OCI-LY1 (cell line): Measurements from ENCODE around the gene TNRC6C.

Experiments
- H2AFZ ChIP-seq: fragments of 200-600 bp; sonication (generic), shearing (Covaris generic); 2 replicates; pipeline ENCODE4 v1.6.0; 2014; ENCODE audit warnings: antibody characterized with exemption, mild to moderate bottlenecking, low read length
- H3F3A ChIP-seq: fragments of 200-600 bp; sonication (generic), shearing (Covaris generic); 2 replicates; pipeline ENCODE4 v1.6.0; 2014; ENCODE audit warnings: mild to moderate bottlenecking, antibody characterized with exemption, low read length, moderate library complexity; ENCODE audit not compliant: insufficient read depth
- H3K27ac ChIP-seq: fragments of 200-600 bp; sonication (generic); 2 replicates; pipeline ENCODE4 v1.5.1; 2014; ENCODE audit warnings: low read length, mixed run types, mild to moderate bottlenecking, low read depth; ENCODE audit not compliant: poor library complexity, severe bottlenecking
- H3K27me3 ChIP-seq: fragments of 200-600 bp; sonication (generic); 2 replicates; pipeline ENCODE4 v1.6.0; 2014; ENCODE audit warnings: antibody characterized with exemption, mild to moderate bottlenecking, low read length, moderate library complexity; ENCODE audit not compliant: insufficient read depth
- H3K36me3 ChIP-seq: fragments of 200-600 bp; sonication (generic); 2 replicates; pipeline ENCODE4 v1.6.1; 2014; ENCODE audit warnings: mild to moderate bottlenecking, antibody characterized with exemption, low read length, moderate library complexity, mixed read lengths; ENCODE audit not compliant: insufficient read depth
- H3K4me1 ChIP-seq: fragments of 200-600 bp; sonication (generic); 2 replicates; pipeline ENCODE4 v1.5.1; 2014; ENCODE audit warnings: mild to moderate bottlenecking, low read length, moderate library complexity; ENCODE audit not compliant: insufficient read depth, severe bottlenecking
- H3K4me2 ChIP-seq: fragments of 200-600 bp; sonication (generic), shearing (Covaris generic); 2 replicates; pipeline ENCODE4 v1.6.1; 2014; ENCODE audit warnings: low read length
- H3K4me3 ChIP-seq: fragments of 200-600 bp; sonication (generic); 2 replicates; pipeline ENCODE4 v1.5.1; 2014; ENCODE audit warnings: low read length, low read depth, mild to moderate bottlenecking, mixed read lengths; ENCODE audit not compliant: poor library complexity, severe bottlenecking
- H3K79me2 ChIP-seq: fragments of 200-600 bp; shearing (Covaris generic); 2 replicates; pipeline ENCODE4 v1.6.1; 2016; ENCODE audit warnings: mixed run types, low read length, mixed read lengths; ENCODE audit not compliant: insufficient read depth
- H3K9ac ChIP-seq: fragments of 200-600 bp; sonication (generic), shearing (Covaris generic); 2 replicates; pipeline ENCODE4 v1.6.1; 2014; ENCODE audit warnings: mild to moderate bottlenecking, low read length, mixed read lengths
- H3K9me2 ChIP-seq: fragments of 200-600 bp; sonication (generic), shearing (Covaris generic); 2 replicates; pipeline ENCODE4 v1.6.1; 2014; ENCODE audit warnings: low read depth, mild to moderate bottlenecking, low read length, mixed read lengths
- H3K9me3 ChIP-seq: fragments of 200-600 bp; shearing (Covaris generic); 2 replicates; pipeline ENCODE4 v1.6.1; 2014; ENCODE audit warnings: low read length, mixed read lengths
- H4K20me1 ChIP-seq: fragments of 200-600 bp; sonication (generic), shearing (Covaris generic); 2 replicates; pipeline ENCODE4 v1.6.0; 2016; ENCODE audit warnings: mild to moderate bottlenecking, low read length; ENCODE audit not compliant: insufficient read depth
- EZH2 ChIP-seq: fragments of 200-600 bp; sonication (generic), shearing (Covaris generic); IDR thresholded peaks from 2 replicates; pipeline ENCODE4 v1.8.0; 2017; ENCODE audit warnings: borderline replicate concordance, mixed run types, mild to moderate bottlenecking, antibody characterized with exemption, low read length, moderate library complexity, mixed read lengths
- TF ChIP-seq, protein P1 (sequence below): fragments of 200-600 bp; sonication (generic), shearing (Covaris generic); IDR thresholded peaks from 2 replicates; pipeline ENCODE4 v1.5.1; 2017; ENCODE audit warnings: mild to moderate bottlenecking, antibody characterized with exemption, low read length, moderate library complexity, mixed read lengths

TNRC6C gene

DNA sequence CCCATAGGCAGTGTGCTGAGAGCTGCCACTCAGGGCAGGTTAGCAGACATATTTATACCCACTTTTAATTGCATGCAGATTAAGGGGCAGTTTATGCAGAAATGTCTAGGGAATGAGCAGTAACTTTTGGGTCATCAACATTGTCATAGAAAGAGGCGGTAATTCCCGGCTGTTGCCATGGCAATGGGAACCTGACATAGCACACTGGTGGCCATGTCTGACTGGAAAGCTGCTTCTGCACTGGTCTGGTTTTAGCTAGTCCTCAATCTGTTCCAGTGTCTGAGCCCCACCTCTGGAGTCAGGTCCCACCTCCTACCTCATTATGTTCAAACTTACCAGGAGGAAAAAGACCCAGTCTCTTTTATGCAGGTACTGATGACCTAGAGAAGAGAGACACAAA is 31.5 kb upstream of the TNRC6C start:
- no peaks in the 10 kb centered on the region for H3K4me1 ChIP-seq
- H3K9me2 ChIP-seq = no peaks in the 10 kb centered on the region
- H3K27me3 ChIP-seq = peaks cover 14% of the 10 kb centered on the region; the same call in 1 of the 2 replicates
- H3K79me2 ChIP-seq = no peaks in the 10 kb centered on the region
- H3K27ac ChIP-seq = no peak overlapping the region
- no peak overlapping the region for H3K4me3 ChIP-seq
- TF ChIP-seq, protein P1, sequence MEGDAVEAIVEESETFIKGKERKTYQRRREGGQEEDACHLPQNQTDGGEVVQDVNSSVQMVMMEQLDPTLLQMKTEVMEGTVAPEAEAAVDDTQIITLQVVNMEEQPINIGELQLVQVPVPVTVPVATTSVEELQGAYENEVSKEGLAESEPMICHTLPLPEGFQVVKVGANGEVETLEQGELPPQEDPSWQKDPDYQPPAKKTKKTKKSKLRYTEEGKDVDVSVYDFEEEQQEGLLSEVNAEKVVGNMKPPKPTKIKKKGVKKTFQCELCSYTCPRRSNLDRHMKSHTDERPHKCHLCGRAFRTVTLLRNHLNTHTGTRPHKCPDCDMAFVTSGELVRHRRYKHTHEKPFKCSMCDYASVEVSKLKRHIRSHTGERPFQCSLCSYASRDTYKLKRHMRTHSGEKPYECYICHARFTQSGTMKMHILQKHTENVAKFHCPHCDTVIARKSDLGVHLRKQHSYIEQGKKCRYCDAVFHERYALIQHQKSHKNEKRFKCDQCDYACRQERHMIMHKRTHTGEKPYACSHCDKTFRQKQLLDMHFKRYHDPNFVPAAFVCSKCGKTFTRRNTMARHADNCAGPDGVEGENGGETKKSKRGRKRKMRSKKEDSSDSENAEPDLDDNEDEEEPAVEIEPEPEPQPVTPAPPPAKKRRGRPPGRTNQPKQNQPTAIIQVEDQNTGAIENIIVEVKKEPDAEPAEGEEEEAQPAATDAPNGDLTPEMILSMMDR = no peak
- TF ChIP-seq EZH2 = no peak
- no peak overlapping the region for H2AFZ ChIP-seq
- no peaks in the 10 kb centered on the region for H3F3A ChIP-seq
- H3K36me3 ChIP-seq = no peaks in the 10 kb centered on the region
- no peaks in the 10 kb centered on the region for H4K20me1 ChIP-seq
- H3K9ac ChIP-seq = no peak overlapping the region
- no peak overlapping the region for H3K4me2 ChIP-seq
- no peaks in the 10 kb centered on the region for H3K9me3 ChIP-seq

DNA sequence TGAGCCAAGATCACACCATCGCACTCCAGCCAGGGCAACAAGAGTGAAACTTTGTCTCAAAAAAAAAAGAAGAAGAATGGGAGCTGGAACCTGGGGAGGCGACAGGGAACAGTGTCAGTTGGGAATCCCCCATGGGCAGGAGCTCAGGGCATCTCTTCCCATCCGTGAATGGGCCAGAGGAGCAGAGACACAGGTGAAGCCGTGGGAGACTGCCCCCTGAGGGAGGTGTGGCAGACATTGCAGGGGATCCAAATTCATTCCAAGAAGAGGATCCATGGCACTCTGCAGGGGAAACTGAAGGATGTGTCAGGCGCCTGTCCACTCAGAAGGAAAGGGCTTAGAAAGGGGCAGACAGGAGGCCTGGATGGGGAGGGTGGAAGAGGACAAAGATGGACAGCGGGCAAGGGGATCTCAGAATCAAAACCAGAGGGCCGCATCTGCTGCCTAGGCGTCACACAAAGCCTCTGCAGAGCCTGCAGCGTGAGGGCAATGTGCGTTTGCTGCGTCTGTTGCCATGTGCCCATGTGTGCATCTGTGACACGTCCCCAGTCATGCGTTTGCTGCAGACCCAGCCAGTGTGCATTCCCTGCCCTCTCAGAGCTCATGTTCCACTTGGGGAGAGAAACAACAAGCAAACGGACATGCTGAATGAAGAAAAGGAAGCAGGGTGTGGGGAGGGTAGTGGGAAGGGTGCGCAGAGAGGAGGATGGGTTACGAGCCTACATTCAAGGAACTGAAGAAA is 30.6 kb upstream of the TNRC6C start:
- Histone ChIP-seq H3K4me3 (no peak overlapping the region), H3K27ac (no peak overlapping the region), H3K36me3 (no peaks in the 10 kb centered on the region), H3K4me2 (no peak overlapping the region), H3K27me3 (peaks cover 14% of the 10 kb centered on the region), H2AFZ (no peak overlapping the region), H3K4me1 (no peaks in the 10 kb centered on the region), H3K9me2 (no peaks in the 10 kb centered on the region), H4K20me1 (no peaks in the 10 kb centered on the region), H3K9ac (no peak overlapping the region), H3F3A (no peaks in the 10 kb centered on the region), H3K9me3 (no peaks in the 10 kb centered on the region), H3K79me2 (no peaks in the 10 kb centered on the region)
- no peak for TF ChIP-seq EZH2
- TF ChIP-seq, protein P1 = no peak

DNA sequence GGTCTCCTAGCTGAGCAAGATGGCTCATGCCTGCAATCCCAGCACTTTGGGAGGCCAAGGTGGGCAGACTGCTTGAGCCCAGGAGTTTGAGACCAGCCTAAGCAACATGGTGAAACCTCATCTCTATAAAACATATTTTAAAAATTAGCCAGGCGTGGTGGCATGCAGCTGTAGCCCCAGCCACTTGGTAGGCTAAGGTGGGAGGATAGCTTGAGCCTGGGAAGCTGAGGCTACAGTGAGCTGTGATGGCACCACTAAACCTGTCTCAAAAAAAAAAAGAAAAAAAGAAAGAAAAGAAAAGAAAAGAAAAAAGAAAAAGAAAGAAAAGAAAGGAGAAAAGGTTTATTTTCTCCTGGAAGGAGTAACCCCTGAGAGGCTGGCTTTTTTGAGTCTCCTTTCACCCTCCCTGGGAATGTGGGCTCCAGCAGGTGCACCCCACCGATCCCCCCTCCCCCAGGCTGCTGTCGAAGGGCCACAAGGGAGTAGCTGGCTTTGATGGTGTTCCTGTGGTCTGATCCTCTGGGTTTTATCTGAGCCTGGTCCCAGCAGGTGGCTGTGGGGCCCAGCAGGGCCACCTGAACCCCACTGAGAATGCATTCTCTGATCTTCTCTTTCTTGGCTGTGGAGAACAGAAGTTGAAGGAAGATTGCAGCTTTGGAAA is 29.9 kb upstream of the TNRC6C start:
- H4K20me1 ChIP-seq = no peaks in the 10 kb centered on the region
- no peak overlapping the region for H3K4me3 ChIP-seq
- no peak overlapping the region for H3K27ac ChIP-seq
- no peak for TF ChIP-seq EZH2
- TF ChIP-seq, protein P1 = no peak
- no peaks in the 10 kb centered on the region for H3K4me1 ChIP-seq
- peaks cover 14% of the 10 kb centered on the region for H3K27me3 ChIP-seq
- H3K9me3 ChIP-seq = no peaks in the 10 kb centered on the region
- no peak overlapping the region for H3K9ac ChIP-seq
- no peak overlapping the region for H2AFZ ChIP-seq
- no peaks in the 10 kb centered on the region for H3K36me3 ChIP-seq
- H3F3A ChIP-seq = no peaks in the 10 kb centered on the region
- H3K4me2 ChIP-seq = no peak overlapping the region
- H3K79me2 ChIP-seq = no peaks in the 10 kb centered on the region
- H3K9me2 ChIP-seq = no peaks in the 10 kb centered on the region
